Measurements from ENCODE around the gene PON1. TPM values are rescaled to one million over a fixed set of nuclear protein-coding genes. Genes with fewer than 3 reads are reported as not detected.

The PON1 gene
- total and polyA plus RNA-seq, 2 donors from 2014 or later, result 0.28 TPM; not detected in 1

- DNase-seq (no peak), FAIRE-seq (no peak)
- Histone ChIP-seq H3K27ac (ENCODE audit: low read depth in 2 of 2, low read length in 2 of 2) (no peak overlapping the region), H3K4me1 (ENCODE audit: control insufficient read depth in 2 of 3, insufficient read depth in 2 of 3, low read depth in 1 of 3, low read length in 3 of 3) (no peaks in the 10 kb centered on the region), H3K27me3 (ENCODE audit: control insufficient read depth, insufficient read depth, low read length) (no peaks in the 10 kb centered on the region), H3K9me3 (ENCODE audit: control insufficient read depth in 2 of 3, insufficient read depth in 1 of 3, low read length in 3 of 3) (no peaks in the 10 kb centered on the region), H3K9ac (ENCODE audit: low read length in 3 of 3) (no peak overlapping the region), H3K36me3 (ENCODE audit: control insufficient read depth in 2 of 3, insufficient read depth in 3 of 3, low read length in 3 of 3) (no peaks in the 10 kb centered on the region), H3K4me3 (ENCODE audit: low read length in 3 of 3) (no peak overlapping the region)
- TF ChIP-seq CTCF (IDR thresholded peaks at IDR 0.05; ENCODE audit: borderline replicate concordance, extremely low read depth, insufficient read depth), result no peak
- intact Hi-C loops (cut with DNase I), result no loop called here
Measured at GRCh38 chr7:95321720-95322119, 2.6 kb downstream of the PON1 start.

- intact Hi-C loops (cut with DNase I), result no loop called here
- no peaks in the 10 kb centered on the region for H3K9me3 ChIP-seq (ENCODE audit: control insufficient read depth in 2 of 3, insufficient read depth in 1 of 3, low read length in 3 of 3)
- DNase-seq (no peak), FAIRE-seq (no peak)
- H3K27ac ChIP-seq (ENCODE audit: low read depth in 2 of 2, low read length in 2 of 2), result no peak overlapping the region
- H3K4me1 ChIP-seq (ENCODE audit: control insufficient read depth in 2 of 3, insufficient read depth in 2 of 3, low read depth in 1 of 3, low read length in 3 of 3), result no peaks in the 10 kb centered on the region
- no peak overlapping the region for H3K4me3 ChIP-seq (ENCODE audit: low read length in 3 of 3)
- no peaks in the 10 kb centered on the region for H3K27me3 ChIP-seq (ENCODE audit: control insufficient read depth, insufficient read depth, low read length)
- no peak for TF ChIP-seq CTCF (IDR thresholded peaks at IDR 0.05; ENCODE audit: borderline replicate concordance, extremely low read depth, insufficient read depth)
- H3K9ac ChIP-seq (ENCODE audit: low read length in 3 of 3), result no peak overlapping the region
- no peaks in the 10 kb centered on the region for H3K36me3 ChIP-seq (ENCODE audit: control insufficient read depth in 2 of 3, insufficient read depth in 3 of 3, low read length in 3 of 3)
Measured at GRCh38 chr7:95320651-95321050, 3.7 kb downstream of the PON1 start.

GRCh38 chr7:95319570-95319969, 4.8 kb downstream of the PON1 start:
- DNase-seq (no peak), FAIRE-seq (no peak)

More at GRCh38 chr7:95319570-95319969, 4.8 kb downstream of the PON1 start:
- no peaks in the 10 kb centered on the region for H3K4me1 ChIP-seq (ENCODE audit: control insufficient read depth in 2 of 3, insufficient read depth in 2 of 3, low read depth in 1 of 3, low read length in 3 of 3)
- no peaks in the 10 kb centered on the region for H3K36me3 ChIP-seq (ENCODE audit: control insufficient read depth in 2 of 3, insufficient read depth in 3 of 3, low read length in 3 of 3)
- no peak overlapping the region for H3K4me3 ChIP-seq (ENCODE audit: low read length in 3 of 3)
- H3K9me3 ChIP-seq (ENCODE audit: control insufficient read depth in 2 of 3, insufficient read depth in 1 of 3, low read length in 3 of 3), result no peaks in the 10 kb centered on the region
- no peaks in the 10 kb centered on the region for H3K27me3 ChIP-seq (ENCODE audit: control insufficient read depth, insufficient read depth, low read length)
- no peak overlapping the region for H3K9ac ChIP-seq (ENCODE audit: low read length in 3 of 3)
- no peak overlapping the region for H3K27ac ChIP-seq (ENCODE audit: low read depth in 2 of 2, low read length in 2 of 2)
- TF ChIP-seq CTCF (IDR thresholded peaks at IDR 0.05; ENCODE audit: borderline replicate concordance, extremely low read depth, insufficient read depth), result no peak
- intact Hi-C loops (cut with DNase I), result no loop called here
